Keratinocyte (primary cell): ENCODE data around the gene TRPM3.

Experiments
- CTCF ChIP-seq, 3 experiments: IDR thresholded peaks in 1 of 3; conservative IDR thresholded peaks in 1 of 3; optimal IDR thresholded peaks in 1 of 3; 2 replicates in 2 of 3; 3 replicates in 1 of 3; pipeline versions ENCODE3 to v1.5.1; 2011; ENCODE audit warnings: low read length in 3 of 3, mild to moderate bottlenecking in 3 of 3, moderate library complexity in 2 of 3, control low read depth in 1 of 3, inconsistent platforms in 1 of 3; ENCODE audit not compliant: insufficient read depth in 2 of 3; ENCODE audit errors: extremely low read depth in 1 of 3
- EZH2 ChIP-seq: IDR thresholded peaks from one replicate; pipeline ENCODE4 v1.6.1; 2012; ENCODE audit warnings: inconsistent platforms, mild to moderate bottlenecking, low read length, moderate library complexity

- TF ChIP-seq CTCF (optimal IDR thresholded peaks at IDR 0.05 in 1 of 3, IDR thresholded peaks at IDR 0.05 in 1 of 3, conservative IDR thresholded peaks at IDR 0.05 in 1 of 3; ENCODE audit: extremely low read depth in 1 of 3, insufficient read depth in 2 of 3, low read length in 3 of 3) (no peak), EZH2 (no peak)
These were observed 188.1 kb downstream of the TRPM3 start for GRCh38 chr9:70933321-70933720.
